ENCODE measurements around the gene FKBP8.

- no peak for TF ChIP-seq CTCF (IDR thresholded peaks at IDR 0.05)
- TF ChIP-seq POLR2A (IDR thresholded peaks at IDR 0.05), result no peak
- no peak for TF ChIP-seq EP300 (IDR thresholded peaks at IDR 0.05)
- TF ChIP-seq POLR2AphosphoS5 (IDR thresholded peaks at IDR 0.05), result no peak
These were observed 8.3 kb upstream of the FKBP8 start for GRCh38 chr19:18551631-18552030.
